Mesenchymal stem cell (in vitro differentiated cells and primary cell): ENCODE measurements around the gene UBTD1.

Source experiments
- DNase-seq: peaks from one replicate; pipeline ENCODE4 v3.0.0-alpha.2; 2013
- H2AFZ ChIP-seq: one replicate; pipeline ENCODE4 v1.6.1; 2013; ENCODE audit warnings: low read depth, mild to moderate bottlenecking, control low read depth, inconsistent platforms, low read length, moderate library complexity
- H2AK5ac ChIP-seq: 2 replicates; pipeline ENCODE4 v1.6.1; 2013; ENCODE audit warnings: low read length, moderate library complexity, mild to moderate bottlenecking, inconsistent platforms; ENCODE audit not compliant: severe bottlenecking
- H2BK120ac ChIP-seq: one replicate; pipeline ENCODE4 v1.6.1; 2013; ENCODE audit warnings: low read depth, mild to moderate bottlenecking, inconsistent platforms, low read length, moderate library complexity
- H2BK12ac ChIP-seq, 2 experiments: one replicate each; pipeline ENCODE4 v1.6.1; 2013; ENCODE audit warnings: inconsistent platforms in 2 of 2, low read length in 2 of 2, mild to moderate bottlenecking in 2 of 2, moderate library complexity in 2 of 2, control low read depth in 1 of 2
- H2BK15ac ChIP-seq: one replicate; pipeline ENCODE4 v1.6.1; 2013; ENCODE audit warnings: mild to moderate bottlenecking, low read depth, inconsistent platforms; ENCODE audit not compliant: poor library complexity, severe bottlenecking
- H2BK5ac ChIP-seq: 2 replicates; pipeline ENCODE4 v1.6.1; 2013; ENCODE audit warnings: low read depth, mild to moderate bottlenecking, low read length, control low read depth, inconsistent platforms; ENCODE audit not compliant: poor library complexity, severe bottlenecking
- H3K14ac ChIP-seq, 2 experiments: one replicate each; pipeline ENCODE4 v1.6.1; 2013; ENCODE audit warnings: inconsistent platforms in 2 of 2, low read length in 2 of 2, control low read depth in 1 of 2, mild to moderate bottlenecking in 1 of 2, moderate library complexity in 1 of 2
- H3K18ac ChIP-seq, 2 experiments: one replicate each; pipeline ENCODE4 v1.6.1; 2013; ENCODE audit warnings: inconsistent platforms in 2 of 2, low read length in 2 of 2, control low read depth in 1 of 2, low read depth in 1 of 2, mild to moderate bottlenecking in 1 of 2
- H3K23ac ChIP-seq, 2 experiments: one replicate each; pipeline ENCODE4 v1.6.1; 2013; ENCODE audit warnings: inconsistent platforms in 2 of 2, low read length in 2 of 2, mild to moderate bottlenecking in 2 of 2, moderate library complexity in 2 of 2, control low read depth in 1 of 2
- H3K27ac ChIP-seq: 2 replicates; pipeline ENCODE4 v1.5.1; 2013; ENCODE audit warnings: mild to moderate bottlenecking, moderate library complexity, low read length, control low read depth, inconsistent platforms; ENCODE audit not compliant: poor library complexity, severe bottlenecking
- H3K27me3 ChIP-seq, 2 experiments: 2 replicates each; pipeline versions ENCODE4 v1.6.1 to v1.7.0; 2013; ENCODE audit warnings: low read length in 2 of 2, mild to moderate bottlenecking in 2 of 2, moderate library complexity in 2 of 2, control low read depth in 1 of 2, inconsistent platforms in 1 of 2; ENCODE audit not compliant: control insufficient read depth in 1 of 2, insufficient read depth in 1 of 2
- H3K36me3 ChIP-seq, 2 experiments: 2 replicates each; pipeline versions ENCODE4 v1.6.1 to v1.7.0; 2013; ENCODE audit warnings: low read length in 2 of 2, control low read depth in 1 of 2, inconsistent platforms in 1 of 2, low read depth in 1 of 2, mild to moderate bottlenecking in 1 of 2; ENCODE audit not compliant: insufficient read depth in 2 of 2, control insufficient read depth in 1 of 2
- H3K4ac ChIP-seq, 2 experiments: one replicate each; pipeline ENCODE4 v1.6.1; 2013; ENCODE audit warnings: inconsistent platforms in 2 of 2, low read length in 2 of 2, mild to moderate bottlenecking in 2 of 2, moderate library complexity in 2 of 2, control low read depth in 1 of 2, low read depth in 1 of 2
- H3K4me1 ChIP-seq: 2 replicates; pipeline ENCODE4 v1.6.1; 2013; ENCODE audit warnings: low read depth, low read length, control low read depth; ENCODE audit not compliant: control insufficient read depth, insufficient read depth
- H3K4me2 ChIP-seq: 2 replicates; pipeline ENCODE4 v1.6.1; 2013; ENCODE audit warnings: low read length, mild to moderate bottlenecking, inconsistent platforms; ENCODE audit not compliant: poor library complexity, severe bottlenecking
- H3K4me3 ChIP-seq, 2 experiments: 2 replicates each; pipeline versions ENCODE4 v1.5.1 to v1.7.0; 2013; ENCODE audit warnings: low read length in 2 of 2, mild to moderate bottlenecking in 2 of 2, control low read depth in 1 of 2, low read depth in 1 of 2; ENCODE audit not compliant: insufficient read depth in 1 of 2
- H3K79me1 ChIP-seq: replicated peaks from 2 replicates; pipeline ENCODE4 v1.6.1; 2013; ENCODE audit warnings: mild to moderate bottlenecking, control low read depth, low read length, inconsistent platforms; ENCODE audit not compliant: poor library complexity, severe bottlenecking
- H3K9ac ChIP-seq: 2 replicates; pipeline ENCODE4 v1.7.0; 2013; ENCODE audit warnings: mild to moderate bottlenecking, low read length, moderate library complexity
- H3K9me3 ChIP-seq: 2 replicates; pipeline ENCODE4 v1.7.0; 2013; ENCODE audit warnings: mild to moderate bottlenecking, low read length; ENCODE audit not compliant: control insufficient read depth
- H4K8ac ChIP-seq: one replicate; pipeline ENCODE4 v1.6.1; 2013; ENCODE audit warnings: inconsistent platforms, mild to moderate bottlenecking, low read length, moderate library complexity
- H4K91ac ChIP-seq: one replicate; pipeline ENCODE4 v1.6.1; 2013; ENCODE audit warnings: mild to moderate bottlenecking, low read length, inconsistent platforms
- WGBS: methylation state at CpG from one replicate; pipeline ENCODE4 v1.1.7; 2013; ENCODE audit warnings: mixed read lengths; 5-methylcytosine and 5-hydroxymethylcytosine counted together

UBTD1 gene

GRCh38 chr10:97570146-97570788 is 71.5 kb downstream of the UBTD1 start:
- H3K9me3 ChIP-seq: no peaks in the 10 kb centered on the region
- peaks cover 15% of the 10 kb centered on the region for H3K79me1 ChIP-seq
- peaks cover 48% of the 10 kb centered on the region for H3K4me1 ChIP-seq
- no peak overlapping the region for H4K8ac ChIP-seq
- no peak overlapping the region for H2BK120ac ChIP-seq
- no peak overlapping the region for H3K4ac ChIP-seq
- no peak overlapping the region for H2AFZ ChIP-seq
- no peak overlapping the region for H3K9ac ChIP-seq
- WGBS: 97% methylated on average over 33 of the region's 33 CpGs
- no peak overlapping the region for H3K4me3 ChIP-seq
- DNase-seq: no peak
- no peak overlapping the region for H2BK15ac ChIP-seq
- H3K23ac ChIP-seq: no peak overlapping the region
- no peaks in the 10 kb centered on the region for H3K27me3 ChIP-seq
- no peak overlapping the region for H2BK12ac ChIP-seq
- H3K18ac ChIP-seq: no peak overlapping the region
- H3K27ac ChIP-seq: peak overlapping the region; percentile 73
- peak overlapping the region; percentile 81 for H2AK5ac ChIP-seq
- no peak overlapping the region for H4K91ac ChIP-seq
- no peak overlapping the region for H2BK5ac ChIP-seq
- H3K36me3 ChIP-seq: peaks cover 32 to 42% of the 10 kb centered on the region in 2 experiments
- no peak overlapping the region for H3K14ac ChIP-seq
- H3K4me2 ChIP-seq: no peak overlapping the region

GRCh38 chr10:97570789-97571471 is 72.2 kb downstream of the UBTD1 start:
- Histone ChIP-seq H3K9me3 (no peaks in the 10 kb centered on the region), H3K27ac (peak overlapping the region; percentile 73), H3K14ac (no peak overlapping the region), H2BK5ac (peak overlapping the region; percentile 48), H2BK12ac (no peak overlapping the region), H3K4me1 (peaks cover 52% of the 10 kb centered on the region), H3K27me3 (no peaks in the 10 kb centered on the region), H3K4me3 (no peak overlapping the region), H3K4me2 (no peak overlapping the region), H3K4ac (no peak overlapping the region), H2BK120ac (no peak overlapping the region), H4K8ac (no peak overlapping the region), H3K79me1 (peaks cover 15% of the 10 kb centered on the region), H4K91ac (no peak overlapping the region), H2AK5ac (peak overlapping the region; percentile 82), H3K18ac (no peak overlapping the region), H2AFZ (no peak overlapping the region), H3K36me3 (peaks cover 32 to 42% of the 10 kb centered on the region in 2 experiments), H3K23ac (no peak overlapping the region), H2BK15ac (no peak overlapping the region), H3K9ac (no peak overlapping the region)
- DNase-seq: no peak
- WGBS: 95% methylated on average over 5 of the region's 5 CpGs

DNA sequence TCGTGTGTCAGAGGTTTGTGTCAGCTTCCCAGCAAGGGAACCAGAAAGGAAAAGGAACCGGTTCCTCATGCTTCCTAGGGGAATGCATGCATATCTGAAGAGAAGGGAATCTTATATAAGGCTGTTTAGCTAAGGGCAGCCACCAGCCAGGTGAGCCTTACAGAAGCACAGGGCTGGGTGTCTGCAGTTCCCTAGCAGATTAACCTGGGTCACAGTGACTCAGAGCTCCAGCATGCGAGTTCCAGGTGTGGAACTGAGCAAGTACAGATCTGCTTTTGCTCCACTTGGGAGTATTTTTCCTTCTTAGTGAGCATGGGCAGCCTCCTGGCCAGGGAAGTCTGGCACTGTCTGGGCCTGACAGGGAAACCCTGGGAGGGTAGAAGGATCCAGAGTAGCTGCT is 72.9 kb downstream of the UBTD1 start:
- WGBS: 90% methylated on average over 3 of the region's 3 CpGs
- Histone ChIP-seq H3K18ac (no peak overlapping the region), H3K27ac (peak overlapping the region; percentile 73), H3K9ac (peak overlapping the region; percentile 27), H2BK5ac (peak overlapping the region; percentile 2), H3K36me3 (peaks cover 32 to 42% of the 10 kb centered on the region in 2 experiments), H4K8ac (no peak overlapping the region), H3K27me3 (no peaks in the 10 kb centered on the region), H3K4me1 (peaks cover 54% of the 10 kb centered on the region), H3K14ac (no peak overlapping the region), H2BK15ac (no peak overlapping the region), H3K23ac (no peak overlapping the region), H3K4me2 (no peak overlapping the region), H3K4ac (no peak overlapping the region), H3K79me1 (peaks cover 11% of the 10 kb centered on the region), H2BK120ac (no peak overlapping the region), H3K9me3 (no peaks in the 10 kb centered on the region), H3K4me3 (no peak overlapping the region), H2BK12ac (no peak overlapping the region), H4K91ac (no peak overlapping the region), H2AK5ac (peak overlapping the region; percentile 82), H2AFZ (no peak overlapping the region)
- DNase-seq: no peak

DNA sequence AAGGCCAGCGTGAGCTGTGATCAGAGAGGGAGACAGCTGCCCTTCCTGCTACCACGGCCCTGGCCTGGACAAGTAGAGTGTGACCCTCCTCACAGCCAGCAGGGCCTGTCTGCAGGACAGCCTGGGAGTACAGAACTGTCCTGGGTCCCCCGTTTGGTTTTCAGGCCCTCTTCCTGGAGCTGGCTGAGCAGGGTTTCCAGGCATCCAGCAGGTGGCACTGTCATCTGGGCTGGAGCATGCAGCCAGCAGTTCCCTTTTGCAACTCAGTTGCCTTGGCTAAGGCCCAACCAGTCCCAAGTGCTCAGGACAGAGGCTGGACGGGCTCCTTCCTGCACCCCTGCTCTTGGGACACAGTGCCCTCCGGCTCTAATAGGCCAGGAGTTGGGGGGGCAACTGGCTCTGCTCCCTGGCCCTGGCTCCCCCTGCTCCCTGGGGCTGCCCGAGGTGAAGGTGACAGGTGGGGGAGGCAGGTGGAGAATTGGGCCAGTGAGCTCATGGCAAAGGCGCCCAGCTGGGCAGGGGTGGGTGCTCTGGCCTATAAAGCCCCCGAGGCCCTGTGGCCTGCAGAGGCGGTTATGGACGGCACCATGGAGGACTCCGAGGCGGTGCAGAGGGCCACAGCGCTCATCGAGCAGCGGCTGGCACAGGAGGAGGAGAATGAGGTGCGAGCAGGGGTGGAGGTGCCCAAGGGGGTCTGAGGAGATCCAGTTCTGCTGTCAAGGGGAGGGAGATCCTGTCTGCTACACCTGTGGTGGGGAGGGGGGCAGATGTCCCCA is 73.7 kb downstream of the UBTD1 start, which contains the start of gene ANKRD2:
Gene ANKRD2, plus strand, starts transcription at position 566 of the 776 bp plus-strand sequence. Its CDS starts 10 bp downstream, at position 576.
- Histone ChIP-seq H3K4me1 (peaks cover 53% of the 10 kb centered on the region), H3K4ac (no peak within 1 kb of the TSS), H3K14ac (no peak within 1 kb of the TSS), H4K91ac (no peak within 1 kb of the TSS), H3K9me3 (no peaks in the 10 kb centered on the region), H4K8ac (no peak within 1 kb of the TSS), H3K27ac (peak within 1 kb of the TSS; percentile 89), H3K23ac (no peak within 1 kb of the TSS), H2BK5ac (peak within 1 kb of the TSS; percentile 66), H3K9ac (peak within 1 kb of the TSS; percentile 27), H3K18ac (no peak within 1 kb of the TSS), H2AK5ac (peak within 1 kb of the TSS; percentile 88), H2BK12ac (no peak within 1 kb of the TSS), H3K79me1 (peaks cover 10% of the 10 kb centered on the region), H2AFZ (no peak within 1 kb of the TSS), H2BK120ac (no peak within 1 kb of the TSS), H2BK15ac (no peak within 1 kb of the TSS), H3K4me2 (no peak within 1 kb of the TSS), H3K27me3 (no peaks in the 10 kb centered on the region), H3K36me3 (peaks cover 32 to 42% of the 10 kb centered on the region in 2 experiments), H3K4me3 (no peak within 1 kb of the TSS)
- peak; percentile 73 for DNase-seq
- WGBS: 77% methylated on average over 16 of the region's 16 CpGs
